ENCODE results near the gene LDLRAD3. TPM values are rescaled to one million over a fixed set of nuclear protein-coding genes. Genes with fewer than 3 reads are reported as not detected.

The LDLRAD3 gene
- polyA plus RNA-seq, 3 donors = 22.7 to 25.5 (median 23.5) TPM

GRCh38 chr11:35927104-35927503 lies 16.8 kb upstream of the LDLRAD3 start:
- no peak for DNase-seq (ENCODE audit: low read depth in 3 of 3, low spot score in 2 of 3)

GRCh38 chr11:35927682-35928081 lies 16.2 kb upstream of the LDLRAD3 start:
- no peak for DNase-seq (ENCODE audit: low read depth in 3 of 3, low spot score in 2 of 3)

GRCh38 chr11:35928688-35929395 lies 15.0 kb upstream of the LDLRAD3 start:
- no peak for DNase-seq (ENCODE audit: low read depth in 3 of 3, low spot score in 2 of 3)

- no peak for DNase-seq (ENCODE audit: low read depth in 3 of 3, low spot score in 2 of 3)
Measured at GRCh38 chr11:35930466-35930865, 13.4 kb upstream of the LDLRAD3 start.

- DNase-seq (ENCODE audit: low read depth in 3 of 3, low spot score in 2 of 3) = no peak
Measured at GRCh38 chr11:35932121-35932520, 11.7 kb upstream of the LDLRAD3 start.

- no peak for DNase-seq (ENCODE audit: low read depth in 3 of 3, low spot score in 2 of 3)
Measured at GRCh38 chr11:35932681-35933319, 11.1 kb upstream of the LDLRAD3 start.

GRCh38 chr11:35933320-35933871 lies 10.5 kb upstream of the LDLRAD3 start:
- DNase-seq (ENCODE audit: low read depth in 3 of 3, low spot score in 2 of 3) = no peak

GRCh38 chr11:35934271-35934670 lies 9.6 kb upstream of the LDLRAD3 start:
- no peak for DNase-seq (ENCODE audit: low read depth in 3 of 3, low spot score in 2 of 3)

GRCh38 chr11:35934981-35935380 lies 8.9 kb upstream of the LDLRAD3 start:
- DNase-seq (ENCODE audit: low read depth in 3 of 3, low spot score in 2 of 3) = no peak

GRCh38 chr11:35935390-35935789 lies 8.5 kb upstream of the LDLRAD3 start:
- DNase-seq (ENCODE audit: low read depth in 3 of 3, low spot score in 2 of 3) = no peak

- DNase-seq (ENCODE audit: low read depth in 3 of 3, low spot score in 2 of 3) = no peak
Measured at GRCh38 chr11:35937111-35937510, 6.8 kb upstream of the LDLRAD3 start.

GRCh38 chr11:35937700-35938099 lies 6.2 kb upstream of the LDLRAD3 start:
- no peak for DNase-seq (ENCODE audit: low read depth in 3 of 3, low spot score in 2 of 3)

GRCh38 chr11:35938231-35938630 lies 5.6 kb upstream of the LDLRAD3 start:
- no peak for DNase-seq (ENCODE audit: low read depth in 3 of 3, low spot score in 2 of 3)

GRCh38 chr11:35943309-35943708 lies 553 bp upstream of the LDLRAD3 start:
- DNase-seq (ENCODE audit: low read depth in 3 of 3, low spot score in 2 of 3) = no peak

GRCh38 chr11:35944503-35945136 lies 758 bp downstream of the LDLRAD3 start:
- DNase-seq (ENCODE audit: low read depth in 3 of 3, low spot score in 2 of 3) = no peak

- no peak for DNase-seq (ENCODE audit: low read depth in 3 of 3, low spot score in 2 of 3)
Measured at GRCh38 chr11:35945137-35945518, 1.3 kb downstream of the LDLRAD3 start.

- no peak for DNase-seq (ENCODE audit: low read depth in 3 of 3, low spot score in 2 of 3)
Measured at GRCh38 chr11:35946766-35947165, 2.9 kb downstream of the LDLRAD3 start.

GRCh38 chr11:35947437-35947836 lies 3.6 kb downstream of the LDLRAD3 start:
- DNase-seq (ENCODE audit: low read depth in 3 of 3, low spot score in 2 of 3) = no peak

- no peak for DNase-seq (ENCODE audit: low read depth in 3 of 3, low spot score in 2 of 3)
Measured at GRCh38 chr11:35949242-35949641, 5.4 kb downstream of the LDLRAD3 start.

GRCh38 chr11:35950082-35950481 lies 6.2 kb downstream of the LDLRAD3 start:
- DNase-seq (ENCODE audit: low read depth in 3 of 3, low spot score in 2 of 3) = no peak

- no peak for DNase-seq (ENCODE audit: low read depth in 3 of 3, low spot score in 2 of 3)
Measured at GRCh38 chr11:35951680-35952079, 7.8 kb downstream of the LDLRAD3 start.

All from right renal cortex interstitium (tissue), 3 donors.